ENCODE data around the gene EPB42.
A peak's percentile ranks its signal among the peaks of the same experiment; 100 is the strongest.

EPB42 gene

DNA sequence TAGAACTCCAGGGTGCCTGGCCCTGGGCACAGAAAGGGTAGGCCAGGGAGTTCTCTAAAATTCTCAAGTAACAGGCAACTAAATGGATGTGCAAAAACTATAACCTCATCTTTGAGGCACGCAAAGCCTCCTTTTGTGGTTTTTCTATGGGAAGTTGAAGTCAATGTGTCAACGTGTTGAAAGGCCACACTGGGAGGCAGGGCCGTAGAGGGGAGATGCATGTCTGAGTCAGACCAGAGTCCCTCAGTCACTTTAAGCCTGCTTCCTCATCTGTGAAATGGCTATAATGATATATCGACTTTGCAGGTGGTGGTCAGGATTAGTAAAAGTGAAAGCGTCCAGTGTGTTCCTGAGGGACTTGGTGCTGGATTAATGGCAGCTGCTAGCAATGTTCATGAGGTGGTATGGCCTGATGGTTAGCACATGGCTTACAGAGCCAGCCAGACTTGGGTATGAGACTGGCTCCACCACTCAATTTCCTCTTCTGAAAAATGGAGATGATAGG, 28.9 kb upstream of the EPB42 start:
- H3K27me3 Mint-ChIP-seq: no peaks in the 10 kb centered on the region
- peaks cover 58% of the 10 kb centered on the region for H3K4me1 Mint-ChIP-seq (ENCODE audit: low read depth)
- no peaks in the 10 kb centered on the region for H3K9me3 Mint-ChIP-seq
- peak overlapping the region; percentile 42 for H3K4me3 Mint-ChIP-seq
- no peaks in the 10 kb centered on the region for H3K36me3 Mint-ChIP-seq (ENCODE audit: low read depth)
- H3K27ac Mint-ChIP-seq: peak overlapping the region; percentile 84

DNA sequence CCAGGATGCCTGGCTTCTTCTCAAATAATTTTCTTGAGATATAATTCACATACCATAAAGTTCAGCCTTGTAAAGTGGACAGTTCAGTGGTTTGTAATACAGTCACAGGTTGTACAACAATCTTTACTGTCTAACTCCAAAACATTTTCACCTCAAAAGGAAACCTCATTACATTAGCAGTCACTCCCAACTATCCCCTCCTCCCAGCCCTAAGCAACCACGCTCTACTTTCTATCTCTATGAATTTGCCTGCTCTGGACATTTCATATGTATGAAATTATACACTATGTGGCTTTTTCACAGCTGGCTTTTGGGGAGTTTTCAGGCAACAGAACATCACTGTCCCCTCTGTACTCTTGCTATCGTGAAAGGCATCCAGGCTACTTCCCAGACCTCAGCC, 28.4 kb upstream of the EPB42 start:
- no peaks in the 10 kb centered on the region for H3K9me3 Mint-ChIP-seq
- no peaks in the 10 kb centered on the region for H3K36me3 Mint-ChIP-seq (ENCODE audit: low read depth)
- H3K27ac Mint-ChIP-seq: peak overlapping the region; percentile 84
- H3K4me3 Mint-ChIP-seq: peak overlapping the region; percentile 42
- peaks cover 55% of the 10 kb centered on the region for H3K4me1 Mint-ChIP-seq (ENCODE audit: low read depth)
- no peaks in the 10 kb centered on the region for H3K27me3 Mint-ChIP-seq

DNA sequence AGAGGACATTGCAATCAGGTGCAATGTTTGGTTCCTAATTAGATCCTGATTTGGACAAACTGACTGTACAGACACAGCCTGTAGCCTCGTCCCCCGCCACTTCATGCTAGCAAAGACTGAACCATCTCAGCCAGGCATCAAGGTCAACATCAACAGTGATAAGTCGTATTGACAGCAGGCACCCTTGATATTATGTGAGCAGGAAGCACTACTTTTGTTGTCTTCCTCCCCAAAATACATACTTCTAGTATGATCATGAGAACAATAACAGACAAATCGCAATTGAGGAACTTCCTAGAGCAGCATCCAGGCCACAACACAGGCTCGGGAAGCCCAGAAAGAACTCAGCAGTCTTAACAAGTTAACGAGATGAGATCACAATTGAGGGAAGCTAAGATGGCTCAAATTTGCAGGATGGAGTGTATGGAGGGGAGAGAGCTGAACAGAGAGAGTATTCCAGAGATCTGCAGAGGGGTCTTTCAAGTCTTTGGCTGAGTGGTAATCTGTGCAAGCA, 25.5 kb upstream of the EPB42 start:
- H3K4me1 Mint-ChIP-seq (ENCODE audit: low read depth): peaks cover 30% of the 10 kb centered on the region
- H3K9me3 Mint-ChIP-seq: no peaks in the 10 kb centered on the region
- H3K36me3 Mint-ChIP-seq (ENCODE audit: low read depth): no peaks in the 10 kb centered on the region
- H3K4me3 Mint-ChIP-seq: no peak overlapping the region
- no peaks in the 10 kb centered on the region for H3K27me3 Mint-ChIP-seq
- no peak overlapping the region for H3K27ac Mint-ChIP-seq

DNA sequence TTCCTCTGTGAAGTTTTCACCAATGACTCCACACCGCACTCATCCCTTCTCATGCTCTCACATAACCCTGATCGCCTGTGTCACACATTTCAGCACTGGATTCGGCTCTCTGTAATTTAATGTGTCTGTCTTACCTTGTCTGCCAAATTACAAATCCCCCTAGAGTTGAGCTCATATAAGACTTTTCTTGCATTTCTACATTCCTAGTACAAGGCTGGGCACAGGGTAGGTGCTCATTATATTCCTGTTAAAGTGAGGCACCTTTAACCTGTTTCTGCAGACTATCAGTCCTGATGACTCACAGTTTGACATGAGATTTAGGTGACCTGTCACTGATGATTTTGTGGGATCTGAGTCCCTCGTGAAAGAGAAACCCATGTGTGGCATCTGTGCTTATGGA, 23.3 kb upstream of the EPB42 start:
- H3K9me3 Mint-ChIP-seq: no peaks in the 10 kb centered on the region
- peaks cover 22% of the 10 kb centered on the region for H3K4me1 Mint-ChIP-seq (ENCODE audit: low read depth)
- no peak overlapping the region for H3K4me3 Mint-ChIP-seq
- no peak overlapping the region for H3K27ac Mint-ChIP-seq
- no peaks in the 10 kb centered on the region for H3K36me3 Mint-ChIP-seq (ENCODE audit: low read depth)
- H3K27me3 Mint-ChIP-seq: no peaks in the 10 kb centered on the region

DNA sequence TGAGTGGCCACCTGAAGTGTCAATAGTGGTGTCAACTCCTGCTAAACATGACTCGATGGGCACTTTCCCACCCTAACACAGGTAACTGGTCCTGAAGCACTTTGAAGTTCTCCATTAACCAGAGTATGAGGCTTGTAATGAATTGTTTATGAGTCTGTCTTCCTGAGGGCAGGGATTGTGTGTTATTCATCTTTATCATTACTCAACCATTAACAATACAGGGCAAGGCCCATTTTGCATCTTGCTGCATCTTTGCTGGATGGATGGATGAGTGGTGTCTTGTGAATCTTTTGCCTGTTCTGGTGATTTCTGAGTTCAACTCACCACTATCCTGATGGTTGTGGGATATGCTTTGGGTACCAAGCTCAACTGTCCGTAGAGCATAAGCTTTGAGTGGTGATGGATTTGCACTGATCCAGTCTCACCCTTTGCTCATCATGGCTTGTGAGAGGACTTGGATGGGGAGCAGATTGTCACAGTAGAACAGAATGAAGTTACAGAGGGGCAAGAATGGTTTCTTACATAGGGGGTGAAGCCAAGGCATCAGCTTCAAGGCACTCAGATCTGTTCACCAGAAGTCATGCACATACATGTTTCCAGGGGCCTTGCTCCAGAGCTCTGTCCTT, 22.3 kb upstream of the EPB42 start:
- H3K4me3 Mint-ChIP-seq: no peak overlapping the region
- no peaks in the 10 kb centered on the region for H3K9me3 Mint-ChIP-seq
- H3K36me3 Mint-ChIP-seq (ENCODE audit: low read depth): no peaks in the 10 kb centered on the region
- no peaks in the 10 kb centered on the region for H3K27me3 Mint-ChIP-seq
- H3K27ac Mint-ChIP-seq: no peak overlapping the region
- H3K4me1 Mint-ChIP-seq (ENCODE audit: low read depth): peaks cover 15% of the 10 kb centered on the region

DNA sequence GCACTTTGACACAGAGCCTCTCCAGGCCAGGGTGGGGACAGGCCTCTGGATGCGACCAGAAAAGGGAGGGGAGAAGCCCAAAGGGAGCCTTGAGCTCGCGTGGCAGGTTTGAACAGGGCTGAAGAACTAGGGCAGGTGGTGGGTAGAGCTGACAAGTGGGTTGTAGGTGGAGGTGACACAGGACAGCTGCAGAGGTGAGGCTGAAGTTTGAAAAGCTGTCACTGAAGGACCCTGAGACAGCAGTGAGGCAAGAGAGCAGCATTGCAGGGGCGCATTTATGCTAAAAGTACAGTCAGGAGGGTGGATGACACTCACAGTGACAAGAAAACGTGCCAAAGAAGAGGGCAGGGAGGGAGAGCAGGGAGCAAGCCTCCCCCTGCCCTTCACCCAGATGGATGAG, 21.8 kb upstream of the EPB42 start:
- H3K27ac Mint-ChIP-seq: no peak overlapping the region
- no peaks in the 10 kb centered on the region for H3K9me3 Mint-ChIP-seq
- H3K4me1 Mint-ChIP-seq (ENCODE audit: low read depth): peaks cover 15% of the 10 kb centered on the region
- no peak overlapping the region for H3K4me3 Mint-ChIP-seq
- H3K27me3 Mint-ChIP-seq: no peaks in the 10 kb centered on the region
- no peaks in the 10 kb centered on the region for H3K36me3 Mint-ChIP-seq (ENCODE audit: low read depth)

DNA sequence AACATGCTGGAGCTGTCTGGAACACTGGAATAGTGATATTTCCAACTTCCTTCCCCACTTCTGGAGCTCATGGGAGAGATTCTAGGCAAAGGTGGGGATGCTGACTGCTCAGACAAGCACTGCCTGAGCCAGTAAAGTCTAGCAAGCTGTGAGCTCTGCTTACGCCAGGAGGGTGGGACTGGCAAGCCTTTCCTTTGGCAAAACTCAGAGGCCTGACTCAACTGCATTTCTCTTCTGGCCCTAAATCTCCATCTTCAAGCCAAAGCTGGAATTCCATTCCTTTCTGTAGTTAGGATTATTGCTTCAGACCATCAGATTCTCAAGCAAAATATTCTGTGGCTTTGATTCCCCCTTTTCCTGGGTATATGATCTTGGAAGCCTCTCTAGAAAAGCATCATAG, 20.3 kb upstream of the EPB42 start:
- Mint-ChIP-seq H3K27ac (no peak overlapping the region), H3K4me3 (no peak overlapping the region), H3K27me3 (no peaks in the 10 kb centered on the region), H3K4me1 (ENCODE audit: low read depth) (peaks cover 15% of the 10 kb centered on the region), H3K9me3 (no peaks in the 10 kb centered on the region), H3K36me3 (ENCODE audit: low read depth) (no peaks in the 10 kb centered on the region)

DNA sequence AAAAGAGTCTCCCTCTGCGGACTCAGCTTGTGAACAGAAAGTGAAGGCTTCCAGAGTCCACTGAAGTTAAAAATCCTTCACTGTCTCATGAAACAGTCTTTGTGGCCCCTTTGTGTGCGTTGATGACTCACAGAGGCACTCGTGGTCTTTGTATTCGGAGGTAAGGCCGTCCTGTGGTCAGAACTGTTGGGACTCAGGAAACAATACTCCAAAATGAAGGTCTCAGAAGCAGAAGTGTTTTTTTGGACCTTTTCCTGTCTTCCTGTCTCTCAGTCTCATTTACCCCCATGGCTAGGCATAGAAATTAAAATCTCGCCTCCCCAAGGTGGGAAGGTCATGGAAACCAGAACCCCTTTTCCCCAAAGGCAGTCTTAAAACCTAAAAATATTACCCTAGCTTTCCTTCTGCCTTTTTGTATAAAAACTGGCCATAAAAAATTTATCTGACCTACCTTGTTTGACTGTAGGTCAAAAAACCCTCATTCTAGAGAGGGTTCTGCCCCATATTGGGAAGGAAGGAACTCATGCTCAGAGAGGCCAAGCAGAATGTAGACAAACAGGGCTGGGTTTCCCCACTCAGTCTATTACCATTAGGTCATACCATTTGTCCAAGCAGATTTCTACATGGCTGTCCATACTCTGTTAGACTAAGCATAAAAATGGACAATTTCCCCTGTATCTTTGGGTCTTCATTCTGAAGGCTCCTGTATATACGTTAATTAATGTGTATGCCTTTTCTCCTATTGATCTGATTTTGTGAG, 19.1 kb upstream of the EPB42 start:
- peak overlapping the region; percentile 45 for H3K27ac Mint-ChIP-seq
- no peaks in the 10 kb centered on the region for H3K27me3 Mint-ChIP-seq
- H3K4me3 Mint-ChIP-seq: no peak overlapping the region
- H3K36me3 Mint-ChIP-seq (ENCODE audit: low read depth): no peaks in the 10 kb centered on the region
- H3K4me1 Mint-ChIP-seq (ENCODE audit: low read depth): peaks cover 15% of the 10 kb centered on the region
- H3K9me3 Mint-ChIP-seq: no peaks in the 10 kb centered on the region

DNA sequence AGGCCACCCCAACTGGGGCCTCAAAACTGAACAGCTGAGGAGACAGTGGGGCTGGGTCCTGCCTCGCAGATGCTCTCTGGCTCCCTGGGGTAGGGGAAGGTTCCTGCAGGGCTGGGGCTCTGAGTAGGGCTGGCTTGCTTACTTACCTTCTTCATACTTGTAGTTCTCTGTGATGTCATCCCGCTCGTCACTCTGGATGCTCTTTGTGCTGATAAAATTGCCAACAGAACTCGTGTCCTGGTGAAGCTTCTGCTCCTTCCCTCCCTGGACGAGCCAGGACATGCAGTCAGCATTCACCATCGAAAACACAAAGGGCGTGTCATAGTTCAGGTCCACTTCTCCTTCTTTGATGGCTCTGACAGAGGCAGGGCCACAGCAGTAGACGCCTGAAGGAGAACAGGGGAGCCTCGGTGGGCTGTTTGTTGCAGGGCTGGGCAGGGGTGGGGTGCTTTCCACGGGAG, 17.9 kb upstream of the EPB42 start:
- Mint-ChIP-seq H3K36me3 (ENCODE audit: low read depth) (no peaks in the 10 kb centered on the region), H3K4me1 (ENCODE audit: low read depth) (peaks cover 15% of the 10 kb centered on the region), H3K27ac (no peak overlapping the region), H3K4me3 (no peak overlapping the region), H3K27me3 (no peaks in the 10 kb centered on the region), H3K9me3 (no peaks in the 10 kb centered on the region)

DNA sequence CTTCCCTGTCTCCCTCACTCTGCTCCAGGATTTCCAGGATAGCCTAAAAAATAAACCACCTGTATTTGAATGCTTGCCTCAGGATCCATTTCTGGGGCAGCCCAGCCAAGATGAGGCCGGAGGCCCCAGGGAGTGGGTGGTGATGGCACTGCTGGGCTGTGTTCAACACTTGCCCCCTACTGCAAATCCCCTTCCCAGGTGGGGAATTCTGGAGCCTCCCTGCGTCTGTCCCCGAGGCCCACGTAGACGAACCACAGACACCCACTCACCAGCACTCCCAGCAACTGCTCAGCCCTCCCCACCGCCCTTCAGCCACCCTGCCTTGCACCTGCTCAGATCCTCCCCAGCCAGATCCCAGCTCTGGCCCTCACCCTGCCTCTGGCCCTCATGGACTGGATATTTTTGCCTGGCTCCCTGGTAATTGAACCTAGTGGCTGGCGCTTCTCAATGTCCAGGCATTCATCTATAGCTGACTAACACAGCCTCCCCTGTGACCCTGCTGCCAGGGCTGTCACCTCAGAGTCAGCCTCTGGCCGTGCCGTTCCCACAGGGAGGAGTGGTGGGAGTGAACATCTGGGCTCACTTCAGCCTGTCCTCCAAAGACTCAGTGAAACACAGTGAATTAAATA, 17.1 kb upstream of the EPB42 start:
- Mint-ChIP-seq H3K9me3 (no peaks in the 10 kb centered on the region), H3K27me3 (no peaks in the 10 kb centered on the region), H3K4me3 (no peak overlapping the region), H3K27ac (no peak overlapping the region), H3K36me3 (ENCODE audit: low read depth) (no peaks in the 10 kb centered on the region), H3K4me1 (ENCODE audit: low read depth) (peaks cover 15% of the 10 kb centered on the region)

DNA sequence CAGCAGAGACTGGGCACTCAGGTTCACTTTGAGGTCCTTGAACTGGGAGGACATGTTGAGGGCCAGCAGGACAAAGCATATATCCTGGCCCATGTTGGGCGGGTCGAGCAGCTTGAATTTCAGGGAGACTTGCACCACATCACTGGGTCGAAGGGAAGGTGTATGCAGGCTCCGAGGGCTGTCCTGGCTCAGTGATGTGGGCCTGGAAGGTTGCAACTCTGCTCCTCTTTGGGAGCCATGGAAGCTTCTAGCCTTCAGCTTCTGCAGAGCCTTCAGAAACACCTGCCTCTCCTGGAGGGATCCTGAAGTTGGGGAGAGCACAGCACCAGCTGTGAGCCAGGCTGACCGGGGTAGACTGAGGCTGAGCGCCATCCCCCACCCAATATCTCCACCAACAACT, 14.7 kb upstream of the EPB42 start:
- Mint-ChIP-seq H3K27me3 (no peaks in the 10 kb centered on the region), H3K36me3 (ENCODE audit: low read depth) (no peaks in the 10 kb centered on the region), H3K9me3 (no peaks in the 10 kb centered on the region), H3K27ac (no peak overlapping the region), H3K4me1 (ENCODE audit: low read depth) (peaks cover 15% of the 10 kb centered on the region), H3K4me3 (no peak overlapping the region)

DNA sequence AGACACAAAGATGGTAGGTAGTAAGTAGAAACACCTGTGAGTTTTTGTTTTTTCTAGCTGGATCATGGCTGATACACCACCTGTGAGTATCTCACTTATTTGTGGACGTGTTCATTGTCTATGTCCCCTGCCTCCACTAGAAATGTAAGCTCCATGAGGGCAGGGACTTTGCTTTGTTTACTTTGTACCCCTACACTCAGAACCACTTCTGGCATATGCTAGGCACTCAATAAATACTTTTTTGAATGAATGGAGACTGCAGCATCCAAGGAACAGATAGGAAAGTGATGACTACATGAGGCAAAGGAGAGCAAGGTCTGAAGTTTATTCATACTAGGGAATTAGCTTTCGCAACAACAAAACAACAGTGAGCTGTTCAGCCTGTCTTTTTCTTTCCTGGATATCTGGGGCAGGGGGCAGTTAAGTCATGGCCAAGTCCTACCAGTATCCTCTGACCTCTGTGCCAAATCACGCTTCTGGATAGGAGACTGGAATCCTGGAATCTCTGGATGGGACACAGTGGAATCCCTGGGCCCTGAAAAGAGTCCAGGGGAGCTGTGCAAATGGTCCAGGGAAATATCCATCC, 11.6 kb upstream of the EPB42 start:
- Mint-ChIP-seq H3K27ac (no peak overlapping the region), H3K4me1 (ENCODE audit: low read depth) (no peaks in the 10 kb centered on the region), H3K36me3 (ENCODE audit: low read depth) (no peaks in the 10 kb centered on the region), H3K4me3 (no peak overlapping the region), H3K27me3 (no peaks in the 10 kb centered on the region), H3K9me3 (no peaks in the 10 kb centered on the region)

DNA sequence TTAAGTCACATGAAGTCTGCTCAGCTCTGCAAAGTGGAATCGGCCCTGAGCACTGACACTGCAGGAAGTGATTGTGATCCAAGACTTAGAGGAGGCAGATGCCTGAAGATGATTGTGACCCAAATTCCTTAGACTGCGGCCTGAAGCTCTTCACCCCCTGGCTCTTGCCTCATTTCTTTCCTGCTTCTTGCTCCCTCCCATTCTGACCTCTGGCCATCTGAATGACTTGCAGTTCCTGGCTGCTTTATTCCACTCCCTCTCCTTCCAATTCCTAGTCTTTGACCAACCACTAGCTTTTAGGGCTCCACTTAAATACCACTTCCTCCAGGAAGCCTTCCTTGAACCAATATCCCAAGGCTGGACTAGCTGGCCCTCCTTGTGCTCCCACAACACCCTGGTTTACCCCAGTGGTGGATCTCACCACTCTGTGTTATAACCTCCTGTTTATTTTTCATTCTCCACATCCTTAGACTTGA, 9.9 kb upstream of the EPB42 start:
- Mint-ChIP-seq H3K9me3 (no peaks in the 10 kb centered on the region), H3K27ac (no peak overlapping the region), H3K27me3 (peaks cover 2% of the 10 kb centered on the region), H3K4me1 (ENCODE audit: low read depth) (peaks cover 3% of the 10 kb centered on the region), H3K36me3 (ENCODE audit: low read depth) (no peaks in the 10 kb centered on the region), H3K4me3 (no peak overlapping the region)

DNA sequence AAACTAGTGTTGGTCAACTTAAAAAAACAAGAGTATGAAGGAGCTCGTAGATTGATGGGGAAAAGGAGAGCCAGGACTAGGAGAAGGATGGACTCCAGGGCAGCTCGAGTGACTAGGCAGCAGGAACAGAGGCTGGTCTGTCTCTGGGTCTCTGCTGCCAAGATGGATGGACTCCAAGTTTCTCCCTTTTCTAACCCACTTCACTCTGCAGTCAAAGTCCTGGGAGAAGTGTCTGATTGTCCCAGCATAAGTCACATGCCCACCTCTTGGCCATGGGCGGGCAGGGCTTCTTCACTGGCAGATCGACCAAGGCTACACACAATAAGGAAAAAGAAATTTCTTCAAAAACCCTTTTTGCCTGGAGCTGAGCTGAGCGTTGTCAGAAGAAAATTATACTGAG, 9.2 kb upstream of the EPB42 start:
- Mint-ChIP-seq H3K9me3 (no peaks in the 10 kb centered on the region), H3K36me3 (ENCODE audit: low read depth) (no peaks in the 10 kb centered on the region), H3K4me1 (ENCODE audit: low read depth) (peaks cover 7% of the 10 kb centered on the region), H3K27me3 (peaks cover 5% of the 10 kb centered on the region), H3K27ac (no peak overlapping the region), H3K4me3 (no peak overlapping the region)
